HepG2 (cell line): Measurements from ENCODE around the gene RCOR1. TPM values are rescaled to one million over a fixed set of nuclear protein-coding genes. Genes with fewer than 3 reads are reported as not detected.

Experiments used
- BORCS8-MEF2B ChIP-seq: sonication (generic); formaldehyde crosslinking; IDR thresholded peaks from 2 replicates; pipeline ENCODE4 v1.8.0; 2022; ENCODE audit warnings: mild to moderate bottlenecking, missing genetic modification reagents
- ERF ChIP-seq: IDR thresholded peaks from 2 replicates; pipeline ENCODE4 v1.6.1; 2018; ENCODE audit warnings: missing biosample characterization, missing genetic modification reagents
- GABPB1 ChIP-seq: IDR thresholded peaks from 2 replicates; pipeline ENCODE4 v1.6.1; 2016; ENCODE audit warnings: mild to moderate bottlenecking, missing genetic modification reagents, moderate library complexity, missing compliant biosample characterization
- GPN1 ChIP-seq: sonication (generic); formaldehyde crosslinking; IDR thresholded peaks from 2 replicates; pipeline ENCODE4 v1.5.1; 2020; ENCODE audit warnings: missing genetic modification reagents, borderline replicate concordance
- HES4 ChIP-seq: sonication (generic); formaldehyde crosslinking; IDR thresholded peaks from 2 replicates; pipeline ENCODE4 v1.9.0; 2021; ENCODE audit warnings: mild to moderate bottlenecking, missing genetic modification reagents, borderline replicate concordance
- LCORL ChIP-seq, 2 experiments: fragments of 450-650 bp in 1 of 2; sonication (generic) in 1 of 2; formaldehyde crosslinking in 1 of 2; IDR thresholded peaks; 2 replicates each; pipeline versions ENCODE4 v1.5.0 to v1.6.1; 2017 to 2020; ENCODE audit warnings: antibody characterized with exemption in 1 of 2, missing genetic modification reagents in 1 of 2
- RBM22 ChIP-seq: fragments of 200-400 bp; formaldehyde crosslinking; optimal IDR thresholded peaks from 2 replicates; pipeline ENCODE3; 2017; ENCODE audit warnings: mild to moderate bottlenecking, low read length, moderate library complexity
- RCOR2 ChIP-seq: IDR thresholded peaks from 2 replicates; pipeline ENCODE4 v1.6.1; 2016; ENCODE audit warnings: missing biosample characterization, missing genetic modification reagents
- SAFB2 ChIP-seq: sonication (generic); formaldehyde crosslinking; IDR thresholded peaks from 2 replicates; pipeline ENCODE4 v1.5.1; 2020; ENCODE audit warnings: missing genetic modification reagents, low read depth, mild to moderate bottlenecking, borderline replicate concordance
- SRF ChIP-seq: IDR thresholded peaks from 2 replicates; pipeline ENCODE4 v1.6.1; 2011; ENCODE audit warnings: mild to moderate bottlenecking, low read depth, low read length, moderate library complexity
- TOPORS ChIP-seq: sonication (generic); formaldehyde crosslinking; IDR thresholded peaks from 2 replicates; pipeline ENCODE4 v1.8.0; 2023; ENCODE audit warnings: mild to moderate bottlenecking, missing genetic modification reagents
- ZNF17 ChIP-seq: sonication (generic); formaldehyde crosslinking; IDR thresholded peaks from 2 replicates; pipeline ENCODE4 v1.5.0; 2020; ENCODE audit warnings: mild to moderate bottlenecking, missing genetic modification reagents
- ZNF180 ChIP-seq: sonication (generic); formaldehyde crosslinking; IDR thresholded peaks from 2 replicates; pipeline ENCODE4 v1.4.0; 2020; ENCODE audit warnings: low read depth, missing genetic modification reagents, borderline replicate concordance
- ZNF331 ChIP-seq: sonication (generic); formaldehyde crosslinking; IDR thresholded peaks from 2 replicates; pipeline ENCODE4 v1.4.0; 2020; ENCODE audit warnings: missing genetic modification reagents
- ZNF44 ChIP-seq: sonication (generic); formaldehyde crosslinking; IDR thresholded peaks from 2 replicates; pipeline ENCODE4 v1.5.1; 2020; ENCODE audit warnings: mild to moderate bottlenecking, missing genetic modification reagents
- ZNF512B ChIP-seq: sonication (generic); formaldehyde crosslinking; IDR thresholded peaks from 2 replicates; pipeline ENCODE4 v1.5.1; 2020; ENCODE audit warnings: missing genetic modification reagents, mild to moderate bottlenecking, borderline replicate concordance
- ZNF546 ChIP-seq: sonication (generic); formaldehyde crosslinking; conservative IDR thresholded peaks from 2 replicates; pipeline ENCODE4 v1.8.1; 2023; ENCODE audit warnings: mild to moderate bottlenecking, missing genetic modification reagents
- ZNF576 ChIP-seq: sonication (generic); formaldehyde crosslinking; IDR thresholded peaks from 2 replicates; pipeline ENCODE4 v1.4.0; 2020; ENCODE audit warnings: mild to moderate bottlenecking, missing genetic modification reagents
- ZNF605 ChIP-seq: sonication (generic); formaldehyde crosslinking; IDR thresholded peaks from 2 replicates; pipeline ENCODE4 v1.8.0; 2022; ENCODE audit warnings: mild to moderate bottlenecking, missing genetic modification reagents
- ZNF720 ChIP-seq: sonication (generic); formaldehyde crosslinking; IDR thresholded peaks from 2 replicates; pipeline ENCODE4 v1.4.0; 2020; ENCODE audit warnings: missing genetic modification reagents
- polyA plus RNA-seq, 8 experiments: library from polyadenylated mRNA; depleted of rRNA in 3 of 8; stranded (reverse) in 7 of 8; unstranded in 1 of 8; fragments of >200 nt; fragmentation: Illumina TruSeq in 4 of 8; extraction: Trizol in 4 of 8; gene quantifications; 2 replicates each; pipeline versions ENCODE4 v1.2.1 to v1.2.3, GENCODE V29; 2011 to 2016; ENCODE audit warnings: low read depth in 4 of 8, missing spikeins in 1 of 8, mixed read lengths in 1 of 8; ENCODE audit not compliant: insufficient read depth in 1 of 8
- total RNA-seq, 5 experiments: library from RNA; depleted of rRNA; stranded (reverse); fragments of >200 nt; fragmentation: Illumina TruSeq; extraction: Trizol; gene quantifications; 2 replicates each; pipeline ENCODE4 v1.2.3, GENCODE V29; 2016; ENCODE audit warnings: low read depth in 1 of 5
- TF ChIP-seq, protein P1 (sequence below): sonication (generic); formaldehyde crosslinking; IDR thresholded peaks from 2 replicates; pipeline ENCODE4; 2020; ENCODE audit warnings: missing genetic modification reagents, mild to moderate bottlenecking, borderline replicate concordance
- TF ChIP-seq, protein P2 (sequence below): IDR thresholded peaks from 2 replicates; pipeline ENCODE4 v1.6.1; 2012; ENCODE audit warnings: inconsistent platforms
- TF ChIP-seq, protein P3 (sequence below): sonication (generic); formaldehyde crosslinking; IDR thresholded peaks from 2 replicates; pipeline ENCODE4 v1.8.0; 2022; ENCODE audit warnings: mild to moderate bottlenecking, missing genetic modification reagents, moderate library complexity

The RCOR1 gene
- total and polyA plus RNA-seq, 2 of the 13 experiments (the other 11 are each of a cell fraction or from before 2014, with no cell fraction given): 10.2 to 11.1 TPM

DNA sequence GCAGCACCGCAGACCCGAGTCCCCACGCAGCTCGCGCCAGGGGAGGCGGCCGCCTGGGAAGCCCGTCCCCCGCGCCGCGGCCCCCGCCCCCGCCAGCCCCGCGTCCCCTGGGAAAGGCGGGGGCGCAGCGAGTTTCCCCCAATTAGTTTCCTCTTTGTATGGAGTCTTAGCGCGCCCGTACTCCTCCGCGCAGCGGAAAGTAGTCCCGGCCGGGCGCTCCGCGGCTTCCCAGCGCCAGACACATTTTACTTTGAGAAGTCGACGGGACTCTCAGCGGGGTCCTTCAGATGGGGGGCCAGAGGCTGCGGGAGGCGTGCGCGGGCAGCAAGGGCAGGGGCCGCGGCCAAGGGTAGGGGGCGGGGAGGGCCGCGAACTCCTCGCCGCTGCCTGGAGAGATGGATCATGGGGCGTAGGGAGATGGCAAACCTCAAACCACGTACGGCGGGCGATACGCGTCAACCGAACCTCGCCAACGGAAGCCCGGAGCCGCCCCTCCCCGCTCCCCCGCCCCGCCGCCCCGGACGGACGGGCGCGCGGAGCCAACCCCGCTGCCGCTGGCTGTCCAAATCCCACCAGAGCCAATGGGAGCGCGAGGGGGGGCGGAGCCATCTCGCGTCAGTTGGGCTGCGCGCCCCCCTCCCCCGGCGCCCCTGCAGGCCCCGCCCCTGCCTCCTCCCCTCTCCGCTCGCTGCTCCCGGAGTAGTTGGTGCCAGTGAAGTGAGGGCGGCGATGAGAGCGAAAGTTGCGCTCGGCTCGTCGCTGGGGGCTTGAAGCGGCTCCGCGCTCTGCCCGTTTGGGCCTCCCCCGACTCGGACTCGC, at the start of gene RCOR1 (continued):
- TF ChIP-seq ZNF576 (no peak), SAFB2 (CRISPR knock-in tag) (no peak), GPN1 (CRISPR knock-in tag) (no peak), RBM22 (no peak), GABPB1 (CRISPR knock-in tag) (peak; percentile 79), ZNF546 (no peak), ZNF605 (CRISPR knock-in tag) (no peak), ZNF720 (CRISPR knock-in tag) (no peak), SRF (no peak), ZNF512B (no peak), ZNF180 (CRISPR knock-in tag) (no peak), BORCS8-MEF2B (CRISPR knock-in tag) (peak; percentile 67; the same call in 1 of the 2 replicates), RCOR2 (no peak), LCORL (IDR thresholded peaks at IDR 0.05) (no peak), LCORL (CRISPR knock-in tag; IDR thresholded peaks at IDR 0.05) (peak; percentile 59; the same call in 1 of the 2 replicates), ZNF44 (CRISPR knock-in tag) (no peak), ZNF17 (CRISPR knock-in tag) (no peak), ERF (no peak), TOPORS (no peak; the same call in none of the 2 replicates), HES4 (CRISPR knock-in tag) (no peak), ZNF331 (CRISPR knock-in tag) (no peak)
- TF ChIP-seq, protein P1, sequence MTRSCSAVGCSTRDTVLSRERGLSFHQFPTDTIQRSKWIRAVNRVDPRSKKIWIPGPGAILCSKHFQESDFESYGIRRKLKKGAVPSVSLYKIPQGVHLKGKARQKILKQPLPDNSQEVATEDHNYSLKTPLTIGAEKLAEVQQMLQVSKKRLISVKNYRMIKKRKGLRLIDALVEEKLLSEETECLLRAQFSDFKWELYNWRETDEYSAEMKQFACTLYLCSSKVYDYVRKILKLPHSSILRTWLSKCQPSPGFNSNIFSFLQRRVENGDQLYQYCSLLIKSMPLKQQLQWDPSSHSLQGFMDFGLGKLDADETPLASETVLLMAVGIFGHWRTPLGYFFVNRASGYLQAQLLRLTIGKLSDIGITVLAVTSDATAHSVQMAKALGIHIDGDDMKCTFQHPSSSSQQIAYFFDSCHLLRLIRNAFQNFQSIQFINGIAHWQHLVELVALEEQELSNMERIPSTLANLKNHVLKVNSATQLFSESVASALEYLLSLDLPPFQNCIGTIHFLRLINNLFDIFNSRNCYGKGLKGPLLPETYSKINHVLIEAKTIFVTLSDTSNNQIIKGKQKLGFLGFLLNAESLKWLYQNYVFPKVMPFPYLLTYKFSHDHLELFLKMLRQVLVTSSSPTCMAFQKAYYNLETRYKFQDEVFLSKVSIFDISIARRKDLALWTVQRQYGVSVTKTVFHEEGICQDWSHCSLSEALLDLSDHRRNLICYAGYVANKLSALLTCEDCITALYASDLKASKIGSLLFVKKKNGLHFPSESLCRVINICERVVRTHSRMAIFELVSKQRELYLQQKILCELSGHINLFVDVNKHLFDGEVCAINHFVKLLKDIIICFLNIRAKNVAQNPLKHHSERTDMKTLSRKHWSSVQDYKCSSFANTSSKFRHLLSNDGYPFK (CRISPR knock-in tag): 0 out of 2 replicates have a peak, but pooled peaks have one; percentile 71
- TF ChIP-seq, protein P2, sequence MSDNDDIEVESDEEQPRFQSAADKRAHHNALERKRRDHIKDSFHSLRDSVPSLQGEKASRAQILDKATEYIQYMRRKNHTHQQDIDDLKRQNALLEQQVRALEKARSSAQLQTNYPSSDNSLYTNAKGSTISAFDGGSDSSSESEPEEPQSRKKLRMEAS: peak; percentile 42
- TF ChIP-seq, protein P3, sequence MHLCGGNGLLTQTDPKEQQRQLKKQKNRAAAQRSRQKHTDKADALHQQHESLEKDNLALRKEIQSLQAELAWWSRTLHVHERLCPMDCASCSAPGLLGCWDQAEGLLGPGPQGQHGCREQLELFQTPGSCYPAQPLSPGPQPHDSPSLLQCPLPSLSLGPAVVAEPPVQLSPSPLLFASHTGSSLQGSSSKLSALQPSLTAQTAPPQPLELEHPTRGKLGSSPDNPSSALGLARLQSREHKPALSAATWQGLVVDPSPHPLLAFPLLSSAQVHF (CRISPR knock-in tag): 0 out of 2 replicates have a peak, but pooled peaks have one; percentile 48
